A549 (cell line): ENCODE measurements around the gene RHBDL1. TPM values are rescaled to one million over a fixed set of nuclear protein-coding genes. Genes with fewer than 3 reads are reported as not detected.

Source experiments
- ATAC-seq, 2 experiments: fragments of 200-7000 bp in 1 of 2; fragments of >200 bp in 1 of 2; cut with Nextera tagmentation in 1 of 2; cut with Tn5 transposase in 1 of 2; 3 replicates each; pipeline versions ENCODE4 v1.8.0 to v1.9.1; 2018 to 2020; ENCODE audit warnings: mild to moderate bottlenecking in 1 of 2, moderate library complexity in 1 of 2
- CTCF ChIA-PET: fragments of 300-600 bp; sonication (Branson Sonifier 250); formaldehyde crosslinking; extraction: SDS; loops from one replicate; lab custom pipeline; 2021; ENCODE audit warnings: antibody characterized with exemption, inconsistent platforms; lab: Yijun Ruan, JAX
- POLR2A ChIA-PET: fragments of 350-600 bp; formaldehyde crosslinking; extraction: SDS; loops from one replicate; lab custom pipeline; 2021; ENCODE audit warnings: antibody characterized with exemption, inconsistent platforms; lab: Yijun Ruan, JAX
- DNase-seq, 2 experiments: peaks; one replicate each; pipeline versions ENCODE4 v3.0.0 to v3.0.0-alpha.2; 2011 to 2016; ENCODE audit warnings: low read depth in 1 of 2, low spot score in 1 of 2
- FAIRE-seq: peaks from 2 replicates; lab custom pipeline; 2011; peaks lifted over from hg19 to GRCh38; lab: Jason Lieb, UNC
- H3K27ac ChIP-seq, 2 experiments: fragments of >200 bp; sonication (Bioruptor Twin); formaldehyde crosslinking; 3 replicates each; pipeline ENCODE4 v1.5.1; 2016 to 2017
- H3K4me1 ChIP-seq: fragments of >200 bp; sonication (Bioruptor Twin); formaldehyde crosslinking; 3 replicates; pipeline ENCODE4 v1.6.1; 2016
- H3K4me2 ChIP-seq: fragments of >200 bp; sonication (Bioruptor Twin); formaldehyde crosslinking; 3 replicates; pipeline ENCODE4 v1.6.1; 2016
- H3K4me3 ChIP-seq: fragments of >200 bp; sonication (Bioruptor Twin); formaldehyde crosslinking; 3 replicates; pipeline ENCODE4 v1.5.1; 2016
- H3K9me3 ChIP-seq: fragments of >200 bp; sonication (Bioruptor Twin); formaldehyde crosslinking; 3 replicates; pipeline ENCODE4 v1.6.1; 2016
- CBX2 ChIP-seq: fragments of 200-600 bp; sonication (generic); IDR thresholded peaks from 2 replicates; pipeline ENCODE4 v1.6.1; 2016; ENCODE audit warnings: low read depth, mild to moderate bottlenecking, borderline replicate concordance
- CEBPB ChIP-seq, 2 experiments: fragments of >200 bp in 1 of 2; sonication (Bioruptor Twin) in 1 of 2; formaldehyde crosslinking in 1 of 2; IDR thresholded peaks; 2 replicates each; pipeline ENCODE4 v1.6.1; 2012 to 2016
- EP300 ChIP-seq, 2 experiments: fragments of >200 bp; sonication (Bioruptor Twin); formaldehyde crosslinking; IDR thresholded peaks; 2 replicates in 1 of 2; 3 replicates in 1 of 2; pipeline ENCODE4 v1.6.1; 2016 to 2017
- HDAC2 ChIP-seq: fragments of 200-600 bp; sonication (generic); IDR thresholded peaks from 2 replicates; pipeline ENCODE4 v1.6.1; 2016
- HEYL ChIP-seq: fragments of 250-450 bp; sonication (Bioruptor Pico); IDR thresholded peaks from 2 replicates; pipeline ENCODE4 v1.8.0; 2021; ENCODE audit warnings: mild to moderate bottlenecking, moderate library complexity
- JUN ChIP-seq, 2 experiments: fragments of >200 bp; sonication (Bioruptor Twin); formaldehyde crosslinking; IDR thresholded peaks; 2 replicates in 1 of 2; 3 replicates in 1 of 2; pipeline ENCODE4 v1.6.1; 2016 to 2017
- MAZ ChIP-seq: fragments of 150-350 bp; IDR thresholded peaks from 2 replicates; pipeline ENCODE4 v1.6.1; 2014; ENCODE audit warnings: antibody characterized with exemption, low read depth, low read length, borderline replicate concordance
- NR3C1 ChIP-seq: fragments of >200 bp; sonication (Bioruptor Twin); formaldehyde crosslinking; IDR thresholded peaks from 3 replicates; pipeline ENCODE4 v1.6.1; 2017
- RARB ChIP-seq: fragments of 250-450 bp; sonication (Bioruptor Pico); IDR thresholded peaks from 2 replicates; pipeline ENCODE4 v1.8.0; 2021; ENCODE audit warnings: mild to moderate bottlenecking, moderate library complexity
- SREBF2 ChIP-seq: fragments of 450-650 bp; IDR thresholded peaks from 2 replicates; pipeline ENCODE4 v1.6.1; 2014; ENCODE audit warnings: mild to moderate bottlenecking, moderate library complexity
- TFCP2L1 ChIP-seq: fragments of 250-450 bp; sonication (Bioruptor Pico); IDR thresholded peaks from 2 replicates; pipeline ENCODE4 v1.5.0; 2021; ENCODE audit warnings: mild to moderate bottlenecking
- ZC3H11A ChIP-seq: fragments of 450-650 bp; IDR thresholded peaks from 2 replicates; pipeline ENCODE4 v1.6.1; 2014; ENCODE audit warnings: antibody characterized with exemption, mild to moderate bottlenecking
- ZSCAN20 ChIP-seq: fragments of 250-450 bp; sonication (Bioruptor Pico); IDR thresholded peaks from 2 replicates; pipeline ENCODE4 v1.8.0; 2022; ENCODE audit warnings: mild to moderate bottlenecking, moderate library complexity
- WGBS: methylation state at CpG from one replicate; pipeline ENCODE4 v1.1.6; 2017; ENCODE audit errors: missing lambda C conversion rate; 5-methylcytosine and 5-hydroxymethylcytosine counted together
- polyA plus RNA-seq, 4 experiments: library from polyadenylated mRNA; depleted of rRNA in 3 of 4; stranded (reverse); fragments of >200 nt; fragmentation: RNase III in 1 of 4; extraction: RNeasy Plus Mini Kit Qiagen cat#74134 plus additional on column Dnase treatment in 1 of 4; gene quantifications; 2 replicates in 3 of 4; 3 replicates in 1 of 4; pipeline ENCODE4 v1.2.3, GENCODE V29; 2011 to 2017
- TF ChIP-seq, protein P1 (sequence below): fragments of >200 bp; sonication (Bioruptor Twin); formaldehyde crosslinking; IDR thresholded peaks from 3 replicates; pipeline ENCODE4 v1.5.1; 2016
- TF ChIP-seq, protein P2 (sequence below): fragments of >200 bp; sonication (Bioruptor Twin); formaldehyde crosslinking; IDR thresholded peaks from 3 replicates; pipeline ENCODE4 v1.6.1; 2016
- TF ChIP-seq, protein P3 (sequence below): IDR thresholded peaks from 2 replicates; pipeline ENCODE4 v1.6.1; 2012

Gene RHBDL1
- polyA plus RNA-seq, 2 of the 4 experiments (the other 2 are of a cell fraction): 0.56 to 1.4 TPM

DNA sequence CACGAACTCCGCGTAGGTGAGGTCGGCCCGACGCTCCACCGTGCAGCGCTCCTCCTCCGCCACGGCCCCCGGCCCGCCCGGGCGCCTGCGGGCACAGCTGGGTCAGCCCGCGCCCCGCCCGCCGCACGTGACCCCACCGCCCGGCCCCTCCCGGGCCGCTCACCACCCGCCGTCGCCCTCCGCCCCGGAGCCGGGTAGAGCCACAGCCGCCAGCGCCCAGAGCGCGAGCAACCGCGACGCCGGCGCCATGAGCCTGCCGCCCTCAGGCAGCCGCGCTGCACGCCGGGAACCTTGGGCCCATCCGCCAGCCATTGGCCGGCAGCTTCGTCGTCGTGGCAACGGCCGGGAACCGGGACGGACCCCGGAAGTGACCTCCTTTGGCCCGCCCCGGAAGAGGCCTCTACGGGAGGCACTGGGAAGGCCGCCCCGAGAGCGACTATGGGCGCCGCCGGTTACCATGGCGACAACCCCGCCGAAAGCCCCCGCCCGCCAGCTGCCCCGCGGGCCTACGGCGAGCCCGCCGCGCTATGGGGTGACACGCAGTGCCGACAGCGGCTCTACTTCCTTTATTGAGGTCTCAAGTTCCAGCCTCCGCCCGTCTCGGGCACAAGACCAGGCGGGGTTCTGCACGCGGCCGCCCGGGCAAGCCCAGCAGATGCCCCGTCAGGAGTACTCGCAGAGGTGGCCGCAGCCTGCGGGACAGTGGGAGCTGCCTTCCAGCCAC, 8.8 kb downstream of the RHBDL1 start, which contains the start of gene JMJD8 (continued):
- no peak for TF ChIP-seq EP300 (IDR thresholded peaks at IDR 0.05)
- no peak for TF ChIP-seq NR3C1
- TF ChIP-seq ZC3H11A: no peak
- no peak for TF ChIP-seq RARB (CRISPR knock-in tag)
- TF ChIP-seq MAZ: no peak

DNA sequence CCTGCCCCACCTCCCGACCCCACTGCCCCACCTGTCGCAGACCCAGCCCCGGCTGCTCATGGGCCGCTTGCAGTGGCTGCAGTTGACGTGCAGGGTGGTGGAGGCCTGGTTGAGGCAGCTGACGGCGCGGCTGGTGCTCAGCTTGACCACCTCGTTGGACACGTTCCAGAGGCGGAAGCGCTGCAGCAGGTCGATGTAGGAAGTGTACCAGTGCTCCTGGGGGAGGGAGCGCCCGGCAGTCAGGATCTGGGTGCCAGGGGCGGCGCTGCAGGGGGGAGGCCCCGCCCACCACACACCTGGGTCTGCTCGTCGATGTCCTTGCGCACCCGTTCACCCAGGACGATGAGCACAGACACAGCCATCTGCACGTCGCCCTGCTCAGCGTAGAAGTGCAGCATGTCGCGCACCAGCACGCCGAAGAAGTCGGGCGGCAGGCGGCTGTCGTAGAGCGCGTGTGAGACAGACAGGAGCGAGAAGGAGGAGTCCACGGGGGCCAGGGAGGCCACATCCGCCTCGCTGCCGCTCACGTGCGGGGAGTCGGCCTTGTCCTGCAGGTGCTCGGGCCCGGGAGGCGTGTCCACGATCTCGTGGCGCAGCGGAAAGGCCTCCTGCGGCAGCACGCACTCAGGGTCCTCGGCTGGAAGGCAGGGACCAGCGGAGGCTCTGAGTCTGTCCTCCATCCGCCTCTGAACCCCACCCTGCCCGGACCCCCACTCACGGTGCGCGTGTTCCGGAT, 9.7 kb downstream of the RHBDL1 start:
- Histone ChIP-seq H3K4me2 (peak overlapping the region; percentile 93), H3K4me1 (peaks cover 37% of the 10 kb centered on the region), H3K9me3 (no peaks in the 10 kb centered on the region), H3K27ac (peak overlapping the region; percentile 91 to 93), H3K4me3 (peak overlapping the region; percentile 76)
- ChIA-PET CTCF (interaction anchor here (0.8 to 4.8 kb wide), 3 partner anchors 18 to 27 kb away, joined by 3 to 32 read pairs (median 11); partner anchors contain the start of gene RHOT2), POLR2A (interaction anchor here (1.7 kb wide), 1 partner anchor 10 kb away, joined by 6 read pairs; no protein-coding TSS in a partner anchor)
- FAIRE-seq: no peak
- TF ChIP-seq, protein P1, sequence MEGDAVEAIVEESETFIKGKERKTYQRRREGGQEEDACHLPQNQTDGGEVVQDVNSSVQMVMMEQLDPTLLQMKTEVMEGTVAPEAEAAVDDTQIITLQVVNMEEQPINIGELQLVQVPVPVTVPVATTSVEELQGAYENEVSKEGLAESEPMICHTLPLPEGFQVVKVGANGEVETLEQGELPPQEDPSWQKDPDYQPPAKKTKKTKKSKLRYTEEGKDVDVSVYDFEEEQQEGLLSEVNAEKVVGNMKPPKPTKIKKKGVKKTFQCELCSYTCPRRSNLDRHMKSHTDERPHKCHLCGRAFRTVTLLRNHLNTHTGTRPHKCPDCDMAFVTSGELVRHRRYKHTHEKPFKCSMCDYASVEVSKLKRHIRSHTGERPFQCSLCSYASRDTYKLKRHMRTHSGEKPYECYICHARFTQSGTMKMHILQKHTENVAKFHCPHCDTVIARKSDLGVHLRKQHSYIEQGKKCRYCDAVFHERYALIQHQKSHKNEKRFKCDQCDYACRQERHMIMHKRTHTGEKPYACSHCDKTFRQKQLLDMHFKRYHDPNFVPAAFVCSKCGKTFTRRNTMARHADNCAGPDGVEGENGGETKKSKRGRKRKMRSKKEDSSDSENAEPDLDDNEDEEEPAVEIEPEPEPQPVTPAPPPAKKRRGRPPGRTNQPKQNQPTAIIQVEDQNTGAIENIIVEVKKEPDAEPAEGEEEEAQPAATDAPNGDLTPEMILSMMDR: no peak
- TF ChIP-seq TFCP2L1: no peak
- TF ChIP-seq, protein P2, sequence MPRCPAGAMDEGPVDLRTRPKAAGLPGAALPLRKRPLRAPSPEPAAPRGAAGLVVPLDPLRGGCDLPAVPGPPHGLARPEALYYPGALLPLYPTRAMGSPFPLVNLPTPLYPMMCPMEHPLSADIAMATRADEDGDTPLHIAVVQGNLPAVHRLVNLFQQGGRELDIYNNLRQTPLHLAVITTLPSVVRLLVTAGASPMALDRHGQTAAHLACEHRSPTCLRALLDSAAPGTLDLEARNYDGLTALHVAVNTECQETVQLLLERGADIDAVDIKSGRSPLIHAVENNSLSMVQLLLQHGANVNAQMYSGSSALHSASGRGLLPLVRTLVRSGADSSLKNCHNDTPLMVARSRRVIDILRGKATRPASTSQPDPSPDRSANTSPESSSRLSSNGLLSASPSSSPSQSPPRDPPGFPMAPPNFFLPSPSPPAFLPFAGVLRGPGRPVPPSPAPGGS: no peak
- TF ChIP-seq HEYL (CRISPR knock-in tag): no peak
- TF ChIP-seq CEBPB (IDR thresholded peaks at IDR 0.05): no peak
- TF ChIP-seq ZSCAN20: no peak
- TF ChIP-seq HDAC2: no peak
- TF ChIP-seq SREBF2: no peak
- no peak; a peak in 1 of 5 replicates for TF ChIP-seq JUN (IDR thresholded peaks at IDR 0.05)
- TF ChIP-seq RARB (CRISPR knock-in tag): no peak
- no peak for DNase-seq
- 94% methylated on average over 49 of the region's 61 CpGs for WGBS
- ATAC-seq: no peak

DNA sequence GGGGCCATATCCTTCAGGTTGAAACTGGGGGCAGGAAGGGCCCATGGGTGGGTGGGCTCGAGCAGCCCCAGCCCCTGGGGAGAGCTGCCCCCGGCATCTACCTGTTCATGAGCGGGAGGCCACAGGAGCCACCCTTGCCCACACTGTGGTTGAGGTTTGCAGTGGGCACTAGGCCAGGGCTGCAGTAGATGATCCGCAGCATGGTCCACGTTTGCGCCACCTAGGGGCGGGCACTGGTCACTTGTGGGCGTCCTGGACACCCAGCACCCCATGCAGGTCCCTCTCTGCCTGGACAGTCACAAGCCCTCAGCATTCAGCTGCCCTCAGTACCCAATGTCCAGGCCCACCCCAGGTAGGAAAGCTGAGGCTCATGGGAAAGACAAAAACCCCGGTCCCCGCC, 10.5 kb downstream of the RHBDL1 start:
- WGBS: 32% methylated on average over 9 of the region's 10 CpGs

More for the DNA sequence above, 10.5 kb downstream of the RHBDL1 start:
- Histone ChIP-seq H3K9me3 (no peaks in the 10 kb centered on the region), H3K4me3 (no peak overlapping the region), H3K4me1 (peaks cover 37% of the 10 kb centered on the region), H3K4me2 (no peak overlapping the region), H3K27ac (no peak overlapping the region)
- ATAC-seq: peak; percentile 5 to 53; a peak in 3 of 6 replicates
- ChIA-PET POLR2A (interaction anchor here (1.7 kb wide), 1 partner anchor 9 kb away, joined by 6 read pairs; no protein-coding TSS in a partner anchor), CTCF (interaction anchor here (0.7 to 4.8 kb wide), 17 partner anchors 9 to 99 kb away, joined by 3 to 32 read pairs (median 6); partner anchors contain the start of genes METRN, RHBDL1 and RHOT2)
- TF ChIP-seq CBX2: no peak
- no peak for TF ChIP-seq ZSCAN20
- no peak for TF ChIP-seq JUN (IDR thresholded peaks at IDR 0.05)
- TF ChIP-seq, protein P3, sequence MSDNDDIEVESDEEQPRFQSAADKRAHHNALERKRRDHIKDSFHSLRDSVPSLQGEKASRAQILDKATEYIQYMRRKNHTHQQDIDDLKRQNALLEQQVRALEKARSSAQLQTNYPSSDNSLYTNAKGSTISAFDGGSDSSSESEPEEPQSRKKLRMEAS: peak; percentile 48; the same call in 1 of the 2 replicates
- TF ChIP-seq, protein P1: peak; percentile 60; the same call in 2 of the 3 replicates
- peak in 1 of 2 experiments; percentile 81 for DNase-seq
- FAIRE-seq: no peak
